Erythroblast (primary cell): Measurements from ENCODE around the gene MS4A4A.

Experiments used
- DNase-seq, 2 experiments: peaks; one replicate each; lab custom pipeline; 2025; lab: John Stamatoyannopoulos, UW
- GATA1 ChIP-seq: IDR thresholded peaks from 2 replicates; pipeline ENCODE4 v1.6.1; 2011; ENCODE audit warnings: low read depth, mild to moderate bottlenecking, control low read depth, low read length, moderate library complexity
- POLR2A ChIP-seq: IDR thresholded peaks from 2 replicates; pipeline ENCODE4 v1.6.1; 2011; ENCODE audit warnings: mild to moderate bottlenecking, low read length

MS4A4A gene

GRCh38 chr11:60280412-60280811 is at the start of gene MS4A4A:
Gene MS4A4A, plus strand, starts transcription at chr11:60280666. Its CDS starts 10 bp downstream, at chr11:60280676.
- TF ChIP-seq GATA1, result no peak
- TF ChIP-seq POLR2A, result no peak

GRCh38 chr11:60230681-60231080 is 49.8 kb upstream of the MS4A4A start:
- DNase-seq, result no peak
- TF ChIP-seq POLR2A, result no peak
- TF ChIP-seq GATA1, result no peak

More at GRCh38 chr11:60280412-60280811, at the start of gene MS4A4A:
- DNase-seq, result no peak

GRCh38 chr11:60235321-60235720 is 45.1 kb upstream of the MS4A4A start:
- DNase-seq, result no peak

GRCh38 chr11:60240662-60241061 is 39.8 kb upstream of the MS4A4A start:
- DNase-seq, result no peak
- TF ChIP-seq POLR2A, result no peak
- TF ChIP-seq GATA1, result no peak

More at GRCh38 chr11:60235321-60235720, 45.1 kb upstream of the MS4A4A start:
- TF ChIP-seq POLR2A, result no peak
- TF ChIP-seq GATA1, result no peak

- no peak for DNase-seq
- no peak for TF ChIP-seq GATA1
- no peak for TF ChIP-seq POLR2A
Observed at GRCh38 chr11:60241786-60242185, 38.7 kb upstream of the MS4A4A start.

- TF ChIP-seq GATA1 (no peak), POLR2A (no peak)
- no peak for DNase-seq
Observed at GRCh38 chr11:60242740-60243239, 37.7 kb upstream of the MS4A4A start, which contains the start of gene MS4A4E. Gene MS4A4E, minus strand, starts transcription at chr11:60243137. Its CDS starts 13,082 bp downstream, at chr11:60230055.

GRCh38 chr11:60251485-60252212 is 28.8 kb upstream of the MS4A4A start:
- peak; percentile 45 to 57 for DNase-seq
- TF ChIP-seq GATA1 (no peak), POLR2A (no peak)

- TF ChIP-seq GATA1, result no peak
- no peak for DNase-seq
Observed at GRCh38 chr11:60252213-60253108, 28.0 kb upstream of the MS4A4A start.

- TF ChIP-seq GATA1 (no peak), POLR2A (no peak)
- no peak for DNase-seq
Observed at GRCh38 chr11:60257956-60258722, 22.3 kb upstream of the MS4A4A start.

- DNase-seq, result no peak
- TF ChIP-seq POLR2A (no peak), GATA1 (no peak)
Observed at GRCh38 chr11:60261014-60261413, 19.5 kb upstream of the MS4A4A start.

- DNase-seq, result no peak
- TF ChIP-seq GATA1, result no peak
- TF ChIP-seq POLR2A, result no peak
Observed at GRCh38 chr11:60263402-60263801, 17.1 kb upstream of the MS4A4A start.

- TF ChIP-seq GATA1, result no peak
- no peak for TF ChIP-seq POLR2A
- no peak for DNase-seq
Observed at GRCh38 chr11:60264644-60265043, 15.8 kb upstream of the MS4A4A start.
